Endothelial cell of umbilical vein (primary cell): ENCODE results near the gene VARS1. TPM values are rescaled to one million over a fixed set of nuclear protein-coding genes. Genes with fewer than 3 reads are reported as not detected.

Source experiments
- BruUV-seq: library from RNA; stranded (reverse); fragments of 400-500 nt; replicated peaks from 2 replicates; lab custom pipeline; 2021; lab: Mats Ljungman, UMichigan
- CTCF ChIA-PET: fragments of 300-600, 350-600 bp; sonication (Branson Sonifier 250); formaldehyde crosslinking; loops from one replicate; lab custom pipeline; 2021; ENCODE audit warnings: antibody characterized with exemption, inconsistent platforms; lab: Charles Lee
- POLR2A ChIA-PET: fragments of 300-600, 350-600 bp; sonication (Branson Sonifier 250); formaldehyde crosslinking; loops from one replicate; lab custom pipeline; 2021; ENCODE audit warnings: antibody characterized with exemption, inconsistent platforms; lab: Charles Lee
- DNase-seq: peaks from one replicate; pipeline ENCODE4 v3.0.0-alpha.2; 2011; ENCODE audit warnings: low read depth, low spot score
- FAIRE-seq: peaks from 2 replicates; lab custom pipeline; 2011; peaks lifted over from hg19 to GRCh38; lab: Jason Lieb, UNC
- H2AFZ ChIP-seq: 2 replicates; pipeline ENCODE4 v1.6.0; 2012; ENCODE audit warnings: low read depth, low read length, control low read depth, inconsistent platforms
- H3K27ac ChIP-seq: 2 replicates; pipeline ENCODE4 v1.5.1; 2011; ENCODE audit warnings: low read depth, mild to moderate bottlenecking, control low read depth, low read length, moderate library complexity; ENCODE audit not compliant: insufficient read depth
- H3K27me3 ChIP-seq, 2 experiments: 2 replicates each; pipeline versions ENCODE4 v1.6.0 to v1.6.1; 2011; ENCODE audit warnings: low read length in 2 of 2, mixed read lengths in 1 of 2; ENCODE audit not compliant: control insufficient read depth in 2 of 2, insufficient read depth in 2 of 2
- H3K36me3 ChIP-seq, 2 experiments: 2 replicates in 1 of 2; 3 replicates in 1 of 2; pipeline ENCODE4 v1.5.1; 2011; ENCODE audit warnings: low read length in 2 of 2, mild to moderate bottlenecking in 1 of 2, moderate library complexity in 1 of 2; ENCODE audit not compliant: control insufficient read depth in 2 of 2, insufficient read depth in 2 of 2; ENCODE audit errors: extremely low read depth in 1 of 2
- H3K4me1 ChIP-seq: 3 replicates; pipeline ENCODE4 v1.5.1; 2011; ENCODE audit warnings: mild to moderate bottlenecking, low read length; ENCODE audit not compliant: control insufficient read depth, insufficient read depth; ENCODE audit errors: extremely low read depth
- H3K4me2 ChIP-seq: 2 replicates; pipeline ENCODE4 v1.6.1; 2011; ENCODE audit warnings: low read length, control low read depth, mixed read lengths; ENCODE audit not compliant: insufficient read depth
- H3K4me3 ChIP-seq, 3 experiments: fragments of 200-600 bp in 1 of 3; sonication (generic), shearing (Covaris generic) in 1 of 3; replicated peaks in 1 of 3; 2 replicates each; pipeline ENCODE4 v1.5.1; 2011 to 2016; ENCODE audit warnings: control low read depth in 3 of 3, low read length in 3 of 3, mild to moderate bottlenecking in 2 of 3, inconsistent platforms in 1 of 3, low read depth in 1 of 3, moderate library complexity in 1 of 3; ENCODE audit not compliant: insufficient read depth in 1 of 3
- H3K79me2 ChIP-seq: 2 replicates; pipeline ENCODE4 v1.6.0; 2012; ENCODE audit warnings: low read length, inconsistent platforms; ENCODE audit not compliant: control insufficient read depth, insufficient read depth
- H3K9ac ChIP-seq: replicated peaks from 2 replicates; pipeline ENCODE3; 2011; ENCODE audit warnings: low read length, control low read depth; ENCODE audit not compliant: insufficient read depth; ENCODE audit errors: extremely low read depth
- H3K9me1 ChIP-seq: replicated peaks from 3 replicates; pipeline ENCODE4 v1.6.0; 2011; ENCODE audit warnings: mild to moderate bottlenecking, low read length; ENCODE audit not compliant: control insufficient read depth, insufficient read depth; ENCODE audit errors: extremely low read depth
- H3K9me3 ChIP-seq: replicated peaks from 2 replicates; pipeline ENCODE4 v1.5.1; 2012; ENCODE audit warnings: low read length, inconsistent platforms; ENCODE audit not compliant: control insufficient read depth, insufficient read depth
- H4K20me1 ChIP-seq: replicated peaks from 2 replicates; pipeline ENCODE3; 2011; ENCODE audit warnings: mild to moderate bottlenecking, low read length; ENCODE audit not compliant: control insufficient read depth, insufficient read depth; ENCODE audit errors: extremely low read depth
- EZH2 ChIP-seq: IDR thresholded peaks from 2 replicates; pipeline ENCODE4 v1.6.1; 2012; ENCODE audit warnings: borderline replicate concordance, low read depth, mild to moderate bottlenecking, moderate library complexity, low read length, inconsistent platforms; ENCODE audit not compliant: severe bottlenecking
- FOS ChIP-seq: IDR thresholded peaks from 2 replicates; pipeline ENCODE4 v1.6.1; 2011; ENCODE audit warnings: mild to moderate bottlenecking, low read length, moderate library complexity, borderline replicate concordance; ENCODE audit not compliant: insufficient read depth
- GATA2 ChIP-seq: IDR thresholded peaks from 2 replicates; pipeline ENCODE4 v1.7.0; 2011; ENCODE audit warnings: low read depth, mild to moderate bottlenecking, moderate library complexity, mixed read lengths, low read length; ENCODE audit not compliant: insufficient read length, insufficient read depth
- JUN ChIP-seq: IDR thresholded peaks from 2 replicates; pipeline ENCODE4 v1.6.1; 2011; ENCODE audit warnings: borderline replicate concordance, low read depth; ENCODE audit not compliant: insufficient read length, insufficient read depth
- MYC ChIP-seq: IDR thresholded peaks from one replicate; pipeline ENCODE4 v1.6.1; 2011; ENCODE audit warnings: mild to moderate bottlenecking, low read depth, low read length
- POLR2A ChIP-seq: IDR thresholded peaks from 2 replicates; pipeline ENCODE4 v1.6.1; 2012; ENCODE audit warnings: low read depth, mild to moderate bottlenecking, control low read depth, low read length
- POLR2AphosphoS5 ChIP-seq: IDR thresholded peaks from 2 replicates; pipeline ENCODE4 v1.6.1; 2012; ENCODE audit warnings: low read depth, mild to moderate bottlenecking, control low read depth, low read length, moderate library complexity; ENCODE audit not compliant: insufficient read depth
- dilution Hi-C: fragments of 300-500 bp; cut with MboI; formaldehyde crosslinking; loops from one replicate; pipeline ENCODE4 v1.15.0; 2019; ENCODE audit warnings: low sequenced_read_pairs; ENCODE audit not compliant: extremely low pct_ligation_motif_present
- intact Hi-C: fragments of 100-400 bp; cut with micrococcal nuclease; formaldehyde crosslinking; loops from one replicate; pipeline ENCODE4 v1.10.0; 2022
- polyA plus RNA-seq, 4 experiments: library from polyadenylated mRNA; depleted of rRNA in 3 of 4; stranded (reverse) in 3 of 4; unstranded in 1 of 4; fragments of >200 nt; gene quantifications; 2 replicates each; pipeline versions ENCODE4 v1.2.1 to v1.2.3, GENCODE V29; 2011 to 2012; ENCODE audit warnings: missing spikeins in 1 of 4
- total RNA-seq: library from RNA; stranded (reverse); gene quantifications from 2 replicates; pipeline ENCODE4 v1.2.3, GENCODE V29; 2021
- TF ChIP-seq, protein P1 (sequence below): IDR thresholded peaks from 2 replicates; pipeline ENCODE4 v1.6.1; 2011; ENCODE audit not compliant: insufficient read depth, insufficient read length
- TF ChIP-seq, protein P2 (sequence below), 2 donors: IDR thresholded peaks; 1 replicate in 1 of 2; 2 replicates in 1 of 2; pipeline ENCODE4 v1.5.1; 2011; ENCODE audit warnings: low read length in 2 of 2, mild to moderate bottlenecking in 2 of 2, moderate library complexity in 2 of 2, control low read depth in 1 of 2, inconsistent platforms in 1 of 2, low read depth in 1 of 2; ENCODE audit not compliant: insufficient read depth in 1 of 2; ENCODE audit errors: extremely low read depth in 1 of 2

The VARS1 gene
- total and polyA plus RNA-seq, 2 donors (not counting 3 experiments of a cell fraction or from before 2014, with no cell fraction given), result 37.4 to 121 TPM

DNA sequence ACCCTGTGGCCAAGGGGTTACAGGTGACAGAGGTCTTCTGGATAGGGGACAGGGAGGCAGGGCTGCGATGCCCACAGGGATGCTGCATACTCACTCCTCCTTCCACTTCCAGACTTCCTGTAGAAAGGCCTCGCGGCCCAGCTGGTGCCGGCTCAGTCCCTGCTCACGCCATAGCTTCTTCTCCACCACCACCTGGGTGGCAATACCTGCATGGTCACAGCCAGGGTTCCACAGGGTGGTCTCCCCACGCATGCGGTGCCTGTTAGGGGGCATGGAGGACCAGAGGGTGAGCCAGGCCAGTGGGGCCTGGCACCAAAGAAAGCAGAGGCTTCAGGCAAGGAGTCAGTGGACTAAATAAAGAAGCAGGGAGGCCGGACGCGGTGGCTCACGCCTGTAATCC, 10.1 kb downstream of the VARS1 start:
- Histone ChIP-seq H3K4me3 (no peak overlapping the region), H3K27ac (no peak overlapping the region), H4K20me1 (no peaks in the 10 kb centered on the region), H3K9ac (no peak overlapping the region), H3K4me2 (no peak overlapping the region), H3K4me1 (no peaks in the 10 kb centered on the region), H2AFZ (no peak overlapping the region), H3K36me3 (peaks cover 8 to 32% of the 10 kb centered on the region in 2 experiments), H3K79me2 (peaks cover 3% of the 10 kb centered on the region), H3K9me3 (no peaks in the 10 kb centered on the region), H3K27me3 (no peaks in the 10 kb centered on the region), H3K9me1 (no peaks in the 10 kb centered on the region)
- ChIA-PET POLR2A (no interaction called here), CTCF (interaction anchor here (1.3 to 1.8 kb wide), 2 partner anchors 16 to 56 kb away, joined by 3 to 7 read pairs; partner anchors contain the start of gene DDAH2)
- dilution Hi-C loops (no loop called here), intact Hi-C loops (no loop called here)
- no TSS peak for BruUV-seq
- no peak for FAIRE-seq
- TF ChIP-seq FOS, result no peak
- TF ChIP-seq, protein P1, sequence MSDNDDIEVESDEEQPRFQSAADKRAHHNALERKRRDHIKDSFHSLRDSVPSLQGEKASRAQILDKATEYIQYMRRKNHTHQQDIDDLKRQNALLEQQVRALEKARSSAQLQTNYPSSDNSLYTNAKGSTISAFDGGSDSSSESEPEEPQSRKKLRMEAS, result no peak
- no peak for TF ChIP-seq MYC
- no peak for TF ChIP-seq EZH2
- no peak for TF ChIP-seq JUN
- TF ChIP-seq, protein P2, sequence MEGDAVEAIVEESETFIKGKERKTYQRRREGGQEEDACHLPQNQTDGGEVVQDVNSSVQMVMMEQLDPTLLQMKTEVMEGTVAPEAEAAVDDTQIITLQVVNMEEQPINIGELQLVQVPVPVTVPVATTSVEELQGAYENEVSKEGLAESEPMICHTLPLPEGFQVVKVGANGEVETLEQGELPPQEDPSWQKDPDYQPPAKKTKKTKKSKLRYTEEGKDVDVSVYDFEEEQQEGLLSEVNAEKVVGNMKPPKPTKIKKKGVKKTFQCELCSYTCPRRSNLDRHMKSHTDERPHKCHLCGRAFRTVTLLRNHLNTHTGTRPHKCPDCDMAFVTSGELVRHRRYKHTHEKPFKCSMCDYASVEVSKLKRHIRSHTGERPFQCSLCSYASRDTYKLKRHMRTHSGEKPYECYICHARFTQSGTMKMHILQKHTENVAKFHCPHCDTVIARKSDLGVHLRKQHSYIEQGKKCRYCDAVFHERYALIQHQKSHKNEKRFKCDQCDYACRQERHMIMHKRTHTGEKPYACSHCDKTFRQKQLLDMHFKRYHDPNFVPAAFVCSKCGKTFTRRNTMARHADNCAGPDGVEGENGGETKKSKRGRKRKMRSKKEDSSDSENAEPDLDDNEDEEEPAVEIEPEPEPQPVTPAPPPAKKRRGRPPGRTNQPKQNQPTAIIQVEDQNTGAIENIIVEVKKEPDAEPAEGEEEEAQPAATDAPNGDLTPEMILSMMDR (IDR thresholded peaks at IDR 0.05; ENCODE audit: extremely low read depth in 1 of 2, insufficient read depth in 1 of 2, low read depth in 1 of 2, low read length in 2 of 2), result no peak
- no peak for TF ChIP-seq POLR2AphosphoS5
- no peak for TF ChIP-seq GATA2
- TF ChIP-seq POLR2A, result no peak
- no peak for DNase-seq
